Measurements from ENCODE around the gene TOR1AIP2.

Gene TOR1AIP2

DNA sequence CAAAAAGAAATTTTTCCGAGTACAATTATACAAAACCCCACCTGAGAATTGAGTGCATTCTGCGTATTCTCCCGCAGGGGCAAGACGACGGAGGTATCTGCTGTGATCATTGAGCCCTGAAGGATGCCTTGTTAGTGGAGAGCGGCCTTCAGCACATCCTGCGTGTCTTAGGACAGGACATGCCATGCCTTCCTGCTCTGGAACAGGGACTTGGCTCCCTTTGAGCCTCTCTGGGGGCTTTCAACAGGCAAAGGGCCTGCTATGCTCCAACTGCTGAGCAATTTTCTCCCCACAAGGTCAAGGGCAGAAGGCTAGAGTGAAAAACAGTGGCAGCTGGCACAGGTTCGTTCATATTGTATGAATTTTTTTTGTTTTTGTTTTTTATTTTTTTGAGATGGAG, 52.4 kb downstream of the TOR1AIP2 start:
- DNase-seq = no peak

DNA sequence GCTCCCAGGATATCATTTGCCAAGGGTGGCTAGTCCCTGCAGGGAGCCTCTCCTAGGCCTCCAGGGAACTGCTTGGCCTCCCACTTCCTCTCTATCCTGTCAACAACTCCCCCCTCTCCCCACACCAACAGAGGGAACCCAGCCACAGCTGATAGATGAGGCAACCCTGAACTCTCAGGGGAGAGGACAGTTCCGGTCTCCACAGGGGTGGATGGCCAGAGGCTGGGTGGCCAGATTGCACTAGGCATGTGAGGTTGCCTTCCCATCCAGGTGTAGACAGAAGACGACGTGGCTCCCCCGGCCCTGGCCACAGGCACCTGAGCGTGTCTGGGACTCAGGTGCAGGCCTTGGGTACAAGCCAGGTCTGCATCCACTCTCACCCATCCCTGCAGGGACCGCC, 53.3 kb downstream of the TOR1AIP2 start:
- DNase-seq = no peak

DNA sequence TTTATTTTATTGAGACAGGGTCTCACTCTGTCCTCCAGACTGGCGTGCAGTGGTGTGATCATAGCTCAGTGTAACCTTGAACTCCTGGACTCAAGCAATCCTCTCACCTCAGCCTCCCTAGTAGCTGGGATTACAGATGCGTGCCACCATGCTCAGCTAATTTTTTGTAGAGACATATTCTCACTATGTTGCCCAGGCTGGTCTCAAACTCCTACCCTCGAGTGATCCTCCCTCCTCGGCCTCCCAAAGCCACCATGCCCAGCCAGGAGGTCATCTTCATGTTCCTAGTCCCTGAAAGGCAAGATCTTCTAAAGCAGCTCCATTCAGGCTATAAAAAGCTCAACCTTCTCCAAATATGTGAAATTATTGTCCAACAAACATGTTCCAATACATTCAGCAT, 53.9 kb downstream of the TOR1AIP2 start:
- DNase-seq = no peak

GRCh38 chr1:179822065-179822464, 55.5 kb downstream of the TOR1AIP2 start:
- no peak for DNase-seq

DNA sequence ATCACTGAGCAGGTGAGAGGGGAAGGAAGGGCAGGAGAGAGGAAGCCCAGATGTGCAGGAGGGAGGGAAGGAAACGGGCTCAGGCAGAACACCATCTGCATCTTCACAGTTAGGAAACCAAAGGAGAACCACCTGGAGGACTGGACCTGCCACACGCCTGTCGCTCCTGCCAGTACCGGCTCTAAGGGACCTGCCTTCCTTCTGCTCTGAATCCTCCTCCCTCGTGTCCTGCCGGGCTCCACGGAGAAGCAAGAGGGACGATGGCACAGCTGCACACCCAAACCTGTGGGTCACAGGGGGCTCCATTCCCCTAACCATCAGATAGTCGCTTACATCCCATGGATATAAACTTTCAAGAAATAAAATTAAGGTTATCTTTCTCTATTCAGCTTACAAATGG, 56.1 kb downstream of the TOR1AIP2 start:
- no peak for DNase-seq

GRCh38 chr1:179820226-179820970, 57.2 kb downstream of the TOR1AIP2 start:
- DNase-seq = no peak

- no peak for DNase-seq
Measured at GRCh38 chr1:179818743-179819173, 58.8 kb downstream of the TOR1AIP2 start.

GRCh38 chr1:179818260-179818659, 59.3 kb downstream of the TOR1AIP2 start:
- DNase-seq = no peak

DNA sequence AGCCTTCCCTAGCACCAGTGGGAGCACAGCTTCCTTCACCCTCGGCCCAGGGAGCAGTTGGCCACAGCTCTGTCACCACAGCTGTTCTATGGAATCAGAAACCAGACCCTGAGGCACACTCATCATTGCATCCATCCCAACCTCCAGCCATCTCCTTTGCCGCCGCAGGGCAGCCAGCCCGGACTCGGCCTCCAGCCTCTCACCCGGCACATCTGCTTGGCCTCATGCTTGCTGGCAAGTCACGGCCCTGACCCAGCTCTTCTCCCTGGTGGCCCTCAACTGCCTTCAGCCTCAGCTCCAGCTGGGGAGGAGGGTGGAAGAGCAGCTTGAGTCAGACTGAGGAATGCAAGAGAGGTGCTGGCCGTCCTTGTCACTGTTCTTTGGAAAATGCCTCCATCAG, 59.8 kb downstream of the TOR1AIP2 start:
- DNase-seq = no peak

DNA sequence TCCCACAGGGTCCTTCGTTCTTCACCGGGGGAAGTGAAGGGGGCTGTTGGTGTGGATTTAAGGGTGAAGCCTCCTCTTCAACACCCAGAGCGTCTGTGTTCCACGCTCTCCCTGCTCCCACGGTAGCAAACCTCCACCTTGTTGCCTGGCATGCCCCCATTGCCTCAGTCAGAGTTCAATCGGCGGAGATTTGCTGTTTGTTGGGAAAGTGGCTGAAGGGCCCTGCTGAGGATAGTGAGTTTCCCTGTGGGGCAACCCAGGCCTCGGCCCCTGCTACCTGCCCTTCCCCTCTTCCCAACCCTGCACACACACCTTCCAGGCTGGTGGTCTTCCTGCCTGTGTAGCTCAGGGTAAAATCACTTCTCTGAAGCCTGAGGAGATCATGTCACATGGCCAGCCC, 60.5 kb downstream of the TOR1AIP2 start:
- no peak for DNase-seq

DNA sequence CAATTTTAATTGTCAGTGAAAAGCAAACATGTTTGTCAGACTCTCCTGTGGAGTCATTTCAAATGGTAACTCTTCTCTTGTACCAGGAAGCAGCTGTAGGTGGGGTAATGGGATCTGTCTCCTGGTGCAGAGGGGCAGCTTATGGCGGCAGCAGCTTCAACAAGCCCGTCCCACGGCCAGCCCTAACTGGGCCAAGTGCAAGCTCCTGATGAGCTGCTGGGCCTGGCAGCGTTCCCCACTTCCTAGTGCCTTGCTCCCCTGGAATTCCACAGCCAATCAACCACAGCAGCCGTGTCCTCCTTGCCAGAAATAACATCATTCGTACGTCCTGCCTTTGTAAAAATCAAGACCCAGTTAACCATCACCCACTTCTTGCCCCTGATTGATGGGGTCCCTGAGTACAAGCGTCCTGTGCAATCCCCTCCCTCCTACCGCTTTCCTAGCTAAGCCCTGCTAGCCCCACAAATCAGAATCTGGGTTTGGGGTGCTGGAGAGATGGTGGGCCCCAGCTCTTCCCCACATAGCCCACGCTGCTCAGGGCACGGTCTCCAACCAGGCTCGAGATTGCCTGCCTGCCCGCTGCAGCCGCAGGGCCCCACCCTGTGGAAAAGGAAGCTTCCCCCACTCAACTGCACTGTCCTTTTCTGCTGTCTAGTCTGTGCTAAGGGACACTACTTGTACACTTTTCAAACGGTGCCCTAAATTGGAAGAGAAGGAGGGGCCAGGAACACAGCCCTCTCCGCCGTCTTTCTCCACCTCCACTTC, 61.2 kb downstream of the TOR1AIP2 start:
- no peak for DNase-seq

- DNase-seq = no peak
Measured at GRCh38 chr1:179815641-179816040, 62.0 kb downstream of the TOR1AIP2 start.

DNA sequence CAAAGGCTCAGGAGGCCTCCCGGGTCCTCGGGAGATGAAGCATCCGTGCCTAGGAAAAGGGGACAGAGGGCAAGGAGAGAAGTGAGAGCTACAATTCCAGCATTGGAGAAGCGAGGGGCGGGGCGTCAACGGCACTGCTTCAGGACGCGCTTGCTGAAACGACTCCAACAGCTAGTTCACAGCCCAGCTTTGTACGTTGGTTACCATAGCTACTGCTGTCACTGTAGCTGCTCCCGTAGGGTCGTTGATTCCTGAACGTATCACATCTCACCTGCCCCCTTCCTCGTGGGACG, 63.1 kb downstream of the TOR1AIP2 start:
- no peak for DNase-seq

DNA sequence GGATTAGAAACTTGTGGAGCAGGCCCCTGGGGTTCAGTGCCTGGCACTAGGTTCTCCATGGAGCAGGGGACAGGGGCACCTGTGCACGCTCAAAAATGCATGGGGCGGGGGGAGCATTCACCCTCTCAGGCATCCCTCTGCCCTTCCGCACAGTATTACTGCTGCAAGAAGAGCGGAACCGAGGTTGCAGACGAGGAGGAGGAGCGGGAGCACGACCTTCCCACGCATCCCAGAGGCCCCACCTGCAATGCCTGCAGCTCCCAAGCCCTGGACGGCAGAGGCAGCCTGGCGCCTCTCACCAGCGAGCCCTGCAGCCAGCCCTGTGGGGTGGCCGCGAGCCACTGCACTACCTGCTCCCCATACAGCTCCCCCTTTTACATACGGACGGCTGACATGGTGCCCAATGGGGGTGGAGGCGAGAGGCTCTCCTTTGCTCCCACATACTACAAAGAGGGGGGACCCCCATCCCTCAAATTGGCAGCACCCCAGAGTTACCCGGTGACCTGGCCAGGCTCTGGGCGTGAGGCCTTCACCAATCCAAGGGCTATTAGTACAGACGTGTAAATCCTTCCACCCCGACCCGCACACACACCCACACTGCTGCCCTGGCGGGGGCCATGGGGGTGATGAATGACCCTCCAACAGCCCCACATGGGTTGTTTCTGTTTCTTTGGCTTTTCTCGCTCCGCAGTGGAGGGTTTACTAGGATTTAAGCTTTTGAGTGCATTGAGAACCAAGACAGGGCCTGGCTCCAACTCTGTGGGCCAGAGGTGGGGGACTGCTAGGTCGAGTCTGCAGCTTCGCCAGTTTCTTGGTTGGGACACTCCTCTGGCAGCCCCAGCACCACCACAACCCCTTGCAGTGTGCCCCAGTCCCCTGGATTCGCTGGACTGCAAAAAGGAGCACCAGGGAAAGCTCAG, 63.7 kb downstream of the TOR1AIP2 start:
- DNase-seq = no peak

DNA sequence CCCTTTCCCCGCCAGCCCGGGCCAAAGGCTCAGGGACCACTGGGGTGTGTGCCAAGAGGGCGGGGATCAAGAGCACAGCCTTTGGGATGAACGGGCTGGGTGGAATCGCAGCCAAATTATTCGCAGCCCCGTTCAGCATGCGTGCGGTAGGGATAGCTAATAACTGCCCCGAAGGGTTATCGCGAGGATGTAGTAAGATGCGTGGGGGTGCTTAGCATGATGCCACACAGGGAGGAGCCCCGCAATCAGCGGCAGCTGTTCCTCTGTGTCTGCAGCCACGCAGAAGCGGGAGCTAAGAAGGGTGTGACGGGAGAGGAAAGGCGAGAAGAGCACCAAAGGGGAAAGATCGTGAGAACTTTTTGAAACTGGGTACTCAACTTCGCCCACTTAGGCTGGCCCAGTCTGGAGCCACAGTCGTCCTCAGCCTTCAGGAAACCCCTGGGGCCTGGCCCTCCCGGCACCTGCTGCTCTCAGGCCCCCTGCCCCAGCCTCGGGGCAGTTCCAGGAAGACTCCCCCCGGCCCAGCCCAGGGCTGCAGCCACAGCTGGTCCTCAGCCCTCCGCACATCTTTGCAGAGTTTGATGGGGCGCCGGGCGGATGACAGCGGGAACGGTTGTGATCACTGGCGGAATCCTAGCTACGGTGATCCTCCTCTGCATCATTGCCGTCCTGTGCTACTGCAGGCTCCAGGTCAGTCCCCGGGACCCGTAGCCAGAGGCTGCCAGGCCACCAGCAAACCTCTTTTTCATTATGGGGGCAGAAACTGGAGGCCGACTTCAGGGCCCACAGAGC, 64.9 kb downstream of the TOR1AIP2 start:
- DNase-seq = no peak

DNA sequence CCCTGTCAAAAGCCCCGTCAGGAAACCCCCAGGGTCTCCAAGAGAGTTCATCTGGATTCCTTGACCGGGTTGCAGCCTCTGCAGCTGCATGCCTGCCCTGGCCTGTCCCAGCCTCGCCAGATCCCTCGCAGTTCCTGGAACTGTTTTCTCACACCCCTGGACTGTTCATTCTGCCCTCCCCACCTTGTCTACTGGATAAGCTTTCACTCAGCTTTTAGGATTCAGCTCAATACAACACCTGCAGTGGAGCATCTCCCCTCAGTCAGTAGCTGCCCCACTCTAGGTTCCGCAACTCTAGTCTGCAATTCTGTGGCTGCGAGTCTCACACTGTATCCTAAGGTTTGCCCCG, 67.3 kb downstream of the TOR1AIP2 start:
- no peak for DNase-seq

- DNase-seq = peak; percentile 78
Measured at GRCh38 chr1:179809506-179810366, 67.9 kb downstream of the TOR1AIP2 start.

DNA sequence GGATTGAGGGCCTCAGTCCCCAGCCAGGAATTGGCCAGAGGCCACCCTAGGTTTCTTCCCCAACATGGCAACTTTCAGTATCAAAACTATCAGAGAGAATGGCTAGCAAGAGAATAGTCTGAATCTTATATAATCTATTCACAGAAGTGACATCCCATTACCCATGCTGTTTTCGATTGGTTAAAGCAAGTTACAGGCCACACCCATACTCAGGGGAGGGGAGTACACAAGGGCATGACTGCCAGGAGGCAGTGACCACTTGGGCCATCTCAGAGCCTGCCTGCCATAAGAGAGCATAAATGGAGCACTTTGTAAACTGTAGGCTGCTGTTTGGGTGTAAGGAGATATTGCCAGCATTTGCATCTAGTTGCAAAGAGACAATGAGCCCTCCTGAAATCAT, 69.1 kb downstream of the TOR1AIP2 start:
- no peak for DNase-seq

- no peak for DNase-seq
Measured at GRCh38 chr1:179807691-179808485, 69.7 kb downstream of the TOR1AIP2 start.

DNA sequence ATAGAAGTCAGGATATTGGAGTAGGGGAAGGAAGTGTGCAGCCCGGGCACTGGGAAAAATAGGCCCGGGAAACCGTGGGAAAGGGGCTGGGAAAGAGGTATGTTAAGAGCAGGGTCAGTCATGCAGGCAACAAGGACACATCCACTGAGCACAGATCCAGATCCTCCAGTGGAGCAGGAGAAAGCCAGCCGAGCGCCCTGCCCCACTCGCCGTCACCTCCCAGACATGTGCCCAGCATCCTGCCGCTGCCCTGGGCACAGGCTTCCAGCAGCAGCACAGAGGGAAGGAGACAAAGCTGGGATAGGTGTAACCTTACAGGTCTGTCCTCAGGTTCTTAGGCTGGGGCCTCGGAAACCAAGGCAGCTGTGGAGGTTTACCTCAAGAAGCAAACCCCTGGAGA, 70.3 kb downstream of the TOR1AIP2 start:
- DNase-seq = no peak

GRCh38 chr1:179806333-179806732, 71.3 kb downstream of the TOR1AIP2 start:
- DNase-seq = no peak
